Hindlimb muscle (tissue), 1 donor: Measurements from ENCODE around the gene UNC93B1. TPM values are rescaled to one million over a fixed set of nuclear protein-coding genes. Genes with fewer than 3 reads are reported as not detected.
"Not testable (repeated sequence)": the region's sequence is repeated elsewhere in the genome, so short reads cannot be mapped to it uniquely, and the experiment has no call there.

Source experiments
- DNase-seq: peaks from one replicate; pipeline ENCODE4 v3.0.0-alpha.2; 2013
- polyA plus RNA-seq: library from polyadenylated mRNA; unstranded; fragments of 120-200 nt; gene quantifications from one replicate; pipeline ENCODE4 v1.2.1, GENCODE V29; 2013; ENCODE audit not compliant: insufficient read length

Gene UNC93B1
- polyA plus RNA-seq, 1 donor = 8.1 TPM

- no peak for DNase-seq
Measured at GRCh38 chr11:68009391-68010089, 5.6 kb upstream of the UNC93B1 start.

- DNase-seq = no peak
Measured at GRCh38 chr11:68008381-68009337, 4.8 kb upstream of the UNC93B1 start.

- DNase-seq = no peak
Measured at GRCh38 chr11:68007498-68008380, 3.8 kb upstream of the UNC93B1 start.

GRCh38 chr11:68006606-68007166 is 2.8 kb upstream of the UNC93B1 start:
- no peak for DNase-seq

GRCh38 chr11:68004551-68005335 is 846 bp upstream of the UNC93B1 start:
- no peak for DNase-seq

GRCh38 chr11:68002938-68003845 is 705 bp downstream of the UNC93B1 start:
- DNase-seq = no peak

GRCh38 chr11:68002575-68002937 is 1.3 kb downstream of the UNC93B1 start:
- DNase-seq = no peak

GRCh38 chr11:67999704-68000103 is 4.2 kb downstream of the UNC93B1 start:
- DNase-seq = no peak

- no peak for DNase-seq
Measured at GRCh38 chr11:67999201-67999629, 4.7 kb downstream of the UNC93B1 start.

GRCh38 chr11:67998150-67999045 is 5.5 kb downstream of the UNC93B1 start:
- DNase-seq = no peak

GRCh38 chr11:67997475-67997921 is 6.4 kb downstream of the UNC93B1 start:
- DNase-seq = no peak

GRCh38 chr11:67996622-67997474 is 7.0 kb downstream of the UNC93B1 start:
- DNase-seq = no peak

GRCh38 chr11:67996051-67996450 is 7.8 kb downstream of the UNC93B1 start:
- DNase-seq = no peak

- DNase-seq = not testable (repeated sequence)
Measured at GRCh38 chr11:67995579-67995978, 8.3 kb downstream of the UNC93B1 start.

- not testable (repeated sequence) for DNase-seq
Measured at GRCh38 chr11:67995129-67995528, 8.8 kb downstream of the UNC93B1 start.

- DNase-seq = not testable (repeated sequence)
Measured at GRCh38 chr11:67994387-67994786, 9.5 kb downstream of the UNC93B1 start.

GRCh38 chr11:67993821-67994220 is 10.1 kb downstream of the UNC93B1 start:
- not testable (repeated sequence) for DNase-seq
